ENCODE data around the gene FRK.

DNA sequence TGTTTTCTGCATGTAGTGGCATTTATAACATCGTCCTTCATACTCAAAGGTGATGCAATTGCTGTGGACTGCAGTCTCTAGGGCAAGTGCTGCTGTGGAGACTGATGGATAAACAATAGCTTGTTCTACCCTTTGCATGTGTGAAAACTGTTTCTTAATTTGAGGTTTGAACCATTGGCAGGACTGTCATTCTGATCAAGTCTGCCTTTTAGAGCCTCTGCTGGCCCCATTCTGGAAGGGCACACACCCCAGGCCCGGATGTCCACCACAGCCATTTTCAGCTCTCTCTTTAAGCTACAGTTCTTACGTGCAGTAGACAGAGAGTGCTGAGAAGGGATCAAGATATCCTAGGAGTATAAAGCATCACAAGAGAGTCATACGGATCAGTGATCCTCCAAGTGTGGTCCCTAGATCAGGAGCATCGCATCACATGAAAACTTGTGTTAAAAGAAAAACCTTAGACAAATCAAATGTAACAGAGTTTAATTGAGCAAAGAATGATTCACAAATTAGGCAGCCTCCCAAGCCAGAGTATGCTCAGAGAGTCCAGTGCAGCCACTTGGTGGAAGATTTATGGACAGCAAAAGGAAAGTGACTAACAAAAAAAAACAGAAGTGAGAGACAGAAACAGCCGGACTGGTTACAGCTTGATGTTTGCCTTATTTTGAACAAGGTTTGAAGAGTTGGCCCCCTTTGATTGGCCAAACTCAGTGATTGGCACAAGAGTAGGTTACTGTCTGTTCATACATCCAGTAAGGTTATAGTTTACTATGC is 52.0 kb downstream of the FRK start:
- no peak for TF ChIP-seq POLR2A (IDR thresholded peaks at IDR 0.05)
- TF ChIP-seq, protein P1, sequence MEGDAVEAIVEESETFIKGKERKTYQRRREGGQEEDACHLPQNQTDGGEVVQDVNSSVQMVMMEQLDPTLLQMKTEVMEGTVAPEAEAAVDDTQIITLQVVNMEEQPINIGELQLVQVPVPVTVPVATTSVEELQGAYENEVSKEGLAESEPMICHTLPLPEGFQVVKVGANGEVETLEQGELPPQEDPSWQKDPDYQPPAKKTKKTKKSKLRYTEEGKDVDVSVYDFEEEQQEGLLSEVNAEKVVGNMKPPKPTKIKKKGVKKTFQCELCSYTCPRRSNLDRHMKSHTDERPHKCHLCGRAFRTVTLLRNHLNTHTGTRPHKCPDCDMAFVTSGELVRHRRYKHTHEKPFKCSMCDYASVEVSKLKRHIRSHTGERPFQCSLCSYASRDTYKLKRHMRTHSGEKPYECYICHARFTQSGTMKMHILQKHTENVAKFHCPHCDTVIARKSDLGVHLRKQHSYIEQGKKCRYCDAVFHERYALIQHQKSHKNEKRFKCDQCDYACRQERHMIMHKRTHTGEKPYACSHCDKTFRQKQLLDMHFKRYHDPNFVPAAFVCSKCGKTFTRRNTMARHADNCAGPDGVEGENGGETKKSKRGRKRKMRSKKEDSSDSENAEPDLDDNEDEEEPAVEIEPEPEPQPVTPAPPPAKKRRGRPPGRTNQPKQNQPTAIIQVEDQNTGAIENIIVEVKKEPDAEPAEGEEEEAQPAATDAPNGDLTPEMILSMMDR (IDR thresholded peaks at IDR 0.05) = no peak

Measured in lower leg skin (tissue), 3 donors.